PFSK-1 (cell line): ENCODE measurements around the gene CSPG4.

Experiments
- POLR2AphosphoS5 ChIP-seq: IDR thresholded peaks from 2 replicates; pipeline ENCODE4 v1.6.1; 2012; ENCODE audit warnings: low read depth, mild to moderate bottlenecking, control low read depth, low read length, moderate library complexity
- TAF1 ChIP-seq: IDR thresholded peaks from 2 replicates; pipeline ENCODE4 v1.6.1; 2012; ENCODE audit warnings: low read length, control low read depth, borderline replicate concordance; ENCODE audit not compliant: insufficient read depth

DNA sequence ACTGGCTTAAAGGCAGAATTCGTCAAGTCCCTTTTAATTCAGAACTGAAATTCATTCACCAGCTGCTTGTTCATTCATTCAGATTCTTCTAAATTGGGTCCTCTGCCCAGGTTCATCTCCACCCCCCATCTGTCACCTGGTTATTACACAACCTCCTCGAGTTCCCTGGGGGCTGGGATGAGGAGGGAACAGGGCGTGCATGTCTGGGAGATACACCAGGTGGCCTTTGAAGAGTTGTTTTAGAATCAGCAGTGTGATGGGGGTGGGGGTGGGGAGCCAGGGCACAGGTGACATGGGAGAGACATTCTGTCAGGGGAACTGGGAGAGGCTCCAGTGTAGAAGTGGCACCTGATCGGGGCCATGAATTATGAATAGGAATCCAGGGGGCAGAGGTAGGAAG is 56.7 kb downstream of the CSPG4 start:
- no peak for TF ChIP-seq POLR2AphosphoS5
- no peak for TF ChIP-seq TAF1
